Fibroblast of skin of abdomen (primary cell): Measurements from ENCODE around the gene USP35.
"Not testable (repeated sequence)": the region's sequence is repeated elsewhere in the genome, so short reads cannot be mapped to it uniquely, and the experiment has no call there.

Source experiments
- DNase-seq: peaks from one replicate; pipeline ENCODE4 v3.0.0-alpha.2; 2013

The USP35 gene

DNA sequence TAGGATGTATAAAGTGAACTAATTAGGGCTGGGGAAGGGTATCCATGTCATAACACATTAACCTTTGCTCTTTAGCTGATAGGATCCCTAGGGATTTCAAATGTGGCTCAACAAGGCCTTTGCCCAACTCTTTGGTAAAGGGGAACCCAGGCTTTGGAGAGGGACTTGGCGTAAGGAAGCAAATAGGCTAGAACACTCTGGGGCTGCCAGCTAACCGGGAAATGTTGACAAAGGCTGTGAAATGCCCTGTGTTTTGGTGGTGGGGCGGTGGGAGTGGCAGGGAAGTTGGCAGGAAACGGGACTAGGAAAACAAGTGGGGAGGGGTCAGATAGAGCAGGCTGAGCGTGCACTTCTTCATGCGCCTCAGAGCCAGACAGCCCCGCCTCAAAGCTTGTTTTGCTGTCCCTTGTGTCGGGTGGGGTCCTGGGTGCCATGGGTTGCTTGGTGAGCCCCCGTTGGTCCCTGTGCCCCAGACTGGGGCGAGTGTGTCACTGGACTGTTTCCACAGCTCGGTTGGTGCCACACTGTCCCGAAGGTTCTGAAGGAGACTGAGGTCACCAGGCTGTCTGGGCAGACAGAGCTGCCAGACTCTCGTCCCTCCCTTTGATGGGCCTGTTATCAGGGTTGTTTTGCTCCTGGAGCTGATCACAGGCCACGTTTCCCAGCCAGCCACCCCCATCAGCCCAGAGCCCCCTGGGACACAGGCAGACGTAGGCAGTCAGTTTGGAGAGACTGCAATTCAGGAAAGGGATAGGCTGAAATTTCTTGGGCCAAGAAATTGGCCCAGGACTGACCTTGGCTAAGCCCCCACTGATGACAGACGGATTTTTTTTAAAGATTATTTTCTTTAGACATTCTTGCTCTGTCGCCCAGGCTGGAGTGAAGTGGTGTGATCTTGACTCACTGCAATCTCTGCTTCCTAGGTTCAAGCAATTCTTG lies 19.9 kb upstream of the USP35 start:
- DNase-seq, result peak; percentile 86

DNA sequence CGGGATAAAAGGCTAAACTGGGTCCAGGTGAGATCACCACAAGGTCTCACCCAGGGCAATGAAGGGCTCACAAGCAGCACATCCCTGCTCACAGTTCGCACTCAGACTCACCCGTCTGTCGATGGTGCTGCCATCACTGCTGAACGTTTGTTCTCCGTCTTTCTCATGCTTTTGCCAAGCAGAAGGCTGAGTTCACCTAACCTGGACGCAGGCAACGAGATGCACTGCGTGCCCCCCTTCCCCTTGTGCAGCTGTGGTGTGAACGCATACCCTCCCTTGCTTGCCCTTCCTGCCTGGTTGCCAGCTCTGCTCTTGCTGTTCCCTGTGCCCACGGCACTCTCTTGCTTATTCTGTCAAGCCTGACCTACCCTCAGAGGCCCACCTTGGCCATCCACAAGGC lies 18.3 kb upstream of the USP35 start:
- DNase-seq, result no peak

DNA sequence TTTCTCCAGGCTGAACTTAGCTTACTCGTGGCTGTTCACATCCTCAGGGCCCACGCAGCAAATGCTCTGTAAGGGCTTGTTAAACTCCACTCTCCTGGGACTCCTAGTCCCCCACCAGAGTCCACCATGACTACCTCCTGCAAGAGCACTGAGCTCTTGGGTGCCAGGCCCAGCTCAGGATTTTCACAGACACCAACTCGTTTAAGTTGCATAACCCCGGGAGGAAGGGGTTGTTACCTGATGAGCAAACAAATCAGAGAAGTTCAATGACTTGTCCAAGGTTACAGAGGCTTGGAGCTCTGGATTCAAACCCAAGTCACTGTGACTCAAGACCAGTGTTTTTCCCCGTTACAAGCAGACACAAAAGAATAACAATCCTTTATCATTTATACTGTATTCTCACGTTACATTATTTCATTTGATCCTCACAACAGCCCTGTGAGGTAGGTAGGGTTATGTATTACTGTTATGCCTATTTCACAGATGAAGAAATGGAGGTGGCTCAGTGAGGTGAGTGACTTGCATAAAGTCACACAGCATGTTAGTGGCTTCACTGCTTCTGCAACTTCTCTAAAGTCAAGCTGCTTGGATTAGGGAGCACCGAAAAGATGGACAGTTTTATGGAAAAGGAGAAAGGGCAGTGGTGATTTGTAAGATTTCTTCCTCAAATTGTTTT lies 17.7 kb upstream of the USP35 start:
- no peak for DNase-seq

- no peak for DNase-seq
These were observed 16.8 kb upstream of the USP35 start for GRCh38 chr11:78171951-78172350.

DNA sequence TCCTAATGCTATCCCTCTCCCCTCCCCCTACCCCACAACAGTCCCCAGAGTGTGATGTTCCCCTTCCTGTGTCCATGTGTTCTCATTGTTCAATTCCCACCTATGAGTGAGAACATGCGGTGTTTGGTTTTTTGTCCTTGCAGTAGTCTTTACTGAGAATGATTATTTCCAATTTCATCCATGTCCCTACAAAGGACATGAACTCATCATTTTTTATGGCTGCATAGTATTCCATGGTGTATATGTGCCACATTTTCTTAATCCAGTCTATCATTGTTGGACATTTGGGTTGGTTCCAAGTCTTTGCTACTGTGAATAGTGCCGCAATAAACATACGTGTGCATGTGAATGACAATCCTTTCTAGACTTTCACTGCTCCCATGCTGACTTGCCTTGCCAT lies 12.9 kb upstream of the USP35 start:
- DNase-seq, result not testable (repeated sequence)

GRCh38 chr11:78176605-78177141 lies 12.0 kb upstream of the USP35 start:
- no peak for DNase-seq

GRCh38 chr11:78177216-78177615 lies 11.5 kb upstream of the USP35 start:
- no peak for DNase-seq

GRCh38 chr11:78179459-78180071 lies 9.2 kb upstream of the USP35 start:
- DNase-seq, result no peak

- DNase-seq, result no peak
These were observed 8.0 kb upstream of the USP35 start for GRCh38 chr11:78180751-78181150.

GRCh38 chr11:78181185-78181584 lies 7.5 kb upstream of the USP35 start:
- DNase-seq, result peak; percentile 61

GRCh38 chr11:78187366-78188285 lies 1.1 kb upstream of the USP35 start:
- peak; percentile 6 for DNase-seq

DNA sequence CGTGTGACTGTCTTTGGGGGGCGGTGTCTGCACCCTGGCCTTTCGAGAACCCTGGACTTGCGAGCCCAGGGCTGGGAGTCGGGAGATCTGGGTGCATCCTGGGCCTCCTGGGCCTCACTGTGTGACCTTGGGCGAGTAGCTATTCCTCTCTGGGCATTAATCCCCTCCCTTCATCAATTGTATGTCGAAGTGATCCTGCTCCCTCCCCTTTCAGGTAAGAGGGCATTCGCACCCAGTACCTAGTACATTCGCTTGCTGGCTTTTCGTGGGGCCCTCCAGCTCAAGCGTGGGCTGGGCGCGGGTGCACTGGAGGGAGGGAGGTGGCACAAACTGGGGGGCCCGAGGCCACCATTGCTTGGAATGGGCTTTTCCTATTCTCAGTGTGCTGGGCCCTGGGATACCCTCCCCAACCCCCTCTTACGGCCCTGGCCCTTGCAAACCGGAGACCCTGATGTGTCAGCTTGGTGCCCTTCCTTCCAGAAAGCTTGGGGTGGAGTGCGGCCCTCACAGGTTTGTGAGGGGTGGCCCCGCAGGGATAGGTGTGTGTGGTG lies 530 bp downstream of the USP35 start:
- no peak for DNase-seq

DNA sequence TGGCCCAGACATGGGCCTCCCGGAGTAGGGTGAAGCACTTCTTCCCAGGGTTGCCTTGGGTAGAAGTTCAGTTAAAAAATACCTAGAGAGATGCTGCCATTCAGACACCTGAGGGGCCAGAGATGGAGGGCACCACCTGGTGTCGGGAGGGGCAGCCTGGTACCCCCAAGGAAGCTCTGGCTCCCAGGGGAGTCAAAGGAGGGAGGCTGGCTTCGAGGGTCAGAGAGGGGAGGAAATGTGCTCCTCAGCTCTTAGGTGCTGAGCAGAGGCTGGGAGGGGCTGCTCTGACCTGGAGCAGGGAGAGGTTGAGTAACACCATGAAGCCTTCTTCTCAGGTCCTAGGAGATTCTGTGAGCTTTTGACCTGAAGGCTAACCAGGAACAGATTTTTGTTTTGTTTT lies 1.1 kb downstream of the USP35 start:
- DNase-seq, result no peak

- DNase-seq, result no peak
These were observed 1.7 kb downstream of the USP35 start for GRCh38 chr11:78190374-78190773.

DNA sequence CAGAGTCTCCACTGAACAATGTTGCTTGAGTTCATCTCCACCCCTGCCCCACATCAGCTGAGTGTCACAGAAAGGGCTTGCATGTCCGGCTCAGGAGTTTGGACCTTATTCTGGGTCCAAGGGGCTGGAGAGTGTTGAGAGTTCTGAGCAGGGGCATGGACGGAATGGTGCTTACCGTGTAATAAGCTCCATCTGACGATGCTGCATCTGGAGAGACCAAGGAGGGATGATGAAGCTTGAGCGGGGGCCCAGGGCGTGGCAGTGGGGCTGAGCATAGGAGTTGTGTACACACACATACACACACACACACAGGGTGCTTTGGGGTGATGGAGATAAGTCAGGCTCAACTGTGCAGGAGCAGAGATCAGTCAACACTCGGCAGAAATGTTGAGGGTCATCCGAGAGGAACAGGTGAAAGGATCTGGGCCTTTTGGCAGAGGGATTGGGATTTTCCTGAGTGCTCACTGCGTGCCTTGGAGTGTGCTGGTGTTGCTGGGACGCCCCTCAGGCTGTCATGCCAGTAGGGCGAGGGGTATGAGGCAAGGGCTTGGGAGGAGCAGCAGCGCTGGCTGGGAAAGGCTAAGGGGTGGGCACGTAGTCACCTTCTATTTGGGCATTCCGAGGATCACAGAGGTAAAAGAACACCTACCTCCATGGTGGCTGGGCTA lies 2.3 kb downstream of the USP35 start:
- no peak for DNase-seq

DNA sequence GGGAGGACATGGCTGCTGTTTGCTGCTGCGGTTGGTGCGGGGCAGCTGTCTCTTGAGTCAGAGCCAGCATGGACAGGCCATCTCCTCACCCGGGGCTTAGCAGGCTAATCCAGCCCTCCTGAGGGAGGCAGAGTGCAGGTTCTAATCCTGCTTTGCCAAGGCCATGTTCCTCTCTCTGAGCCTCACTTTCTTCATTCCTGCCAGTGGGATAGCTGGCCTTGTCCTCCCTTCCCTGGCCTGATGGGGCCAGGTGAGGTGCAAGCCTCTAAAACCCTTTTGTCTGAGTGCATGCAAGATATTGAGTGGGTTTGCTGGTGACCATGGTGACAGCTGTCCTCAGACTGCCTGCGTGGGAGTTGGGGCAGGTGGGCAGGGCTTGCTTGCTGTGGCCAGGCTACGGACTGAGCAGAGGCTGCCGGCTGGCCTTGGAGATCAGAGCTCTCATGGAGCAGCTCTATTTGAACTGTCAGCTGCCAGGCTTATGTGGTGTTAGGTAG lies 3.6 kb downstream of the USP35 start:
- no peak for DNase-seq

DNA sequence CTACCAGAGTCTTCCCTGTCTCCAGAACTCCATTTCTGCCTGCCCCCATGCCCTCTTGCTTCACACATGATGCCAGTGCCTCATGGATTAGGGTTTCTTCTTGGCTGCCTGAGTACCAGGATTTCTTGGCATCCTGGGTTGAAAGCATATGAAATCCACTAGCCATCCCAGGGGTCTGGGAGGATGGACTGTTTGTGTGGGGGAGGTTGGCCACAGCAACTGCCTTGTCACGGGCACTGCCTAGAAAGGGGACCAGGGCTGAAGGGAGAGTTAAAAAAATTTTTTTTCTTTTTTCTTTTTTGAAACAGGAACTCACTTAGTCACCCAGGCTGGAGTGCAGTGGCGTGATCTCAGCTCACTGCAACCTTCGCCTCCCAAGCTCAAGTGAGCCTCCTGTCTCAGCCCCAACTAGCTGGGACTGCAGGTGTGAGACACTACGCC lies 4.2 kb downstream of the USP35 start:
- DNase-seq, result no peak

GRCh38 chr11:78193806-78194205 lies 5.1 kb downstream of the USP35 start:
- no peak for DNase-seq

GRCh38 chr11:78194490-78194889 lies 5.8 kb downstream of the USP35 start:
- DNase-seq, result no peak

DNA sequence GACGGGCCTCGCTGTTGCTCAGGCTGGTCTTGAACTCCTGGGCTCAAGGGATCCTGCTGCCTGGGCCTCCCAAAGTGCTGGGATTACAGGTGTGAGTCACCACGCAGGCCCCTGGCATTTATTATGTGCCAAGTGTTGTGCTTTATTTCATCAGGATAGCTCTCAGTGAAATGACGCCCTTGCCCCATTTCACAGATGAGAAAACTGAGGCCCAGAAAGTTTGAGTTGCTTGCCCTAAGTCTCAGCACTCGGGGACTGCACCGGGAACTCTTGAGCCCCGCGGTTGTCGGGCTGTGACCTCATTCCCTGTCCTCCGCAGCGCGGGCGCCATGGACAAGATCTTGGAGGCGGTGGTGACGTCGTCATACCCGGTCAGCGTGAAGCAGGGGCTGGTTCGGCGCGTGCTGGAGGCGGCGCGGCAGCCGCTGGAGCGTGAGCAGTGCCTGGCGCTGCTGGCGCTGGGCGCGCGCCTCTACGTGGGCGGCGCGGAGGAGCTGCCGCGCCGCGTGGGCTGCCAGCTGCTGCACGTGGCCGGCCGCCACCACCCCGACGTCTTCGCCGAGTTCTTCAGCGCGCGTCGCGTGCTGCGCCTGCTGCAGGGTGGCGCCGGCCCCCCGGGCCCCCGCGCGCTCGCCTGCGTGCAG lies 7.3 kb downstream of the USP35 start:
- peak; percentile 28 for DNase-seq
